Activated naive CD8-positive, alpha-beta T cell (primary cell): ENCODE results near the gene TRPM4.

Experiments
- H3K27ac Mint-ChIP-seq: one replicate; pipeline ENCODE4 v1.8.0; 2021; ENCODE audit warnings: mixed read lengths
- H3K27me3 Mint-ChIP-seq: one replicate; pipeline ENCODE4 v1.8.0; 2021; ENCODE audit warnings: mixed read lengths
- H3K36me3 Mint-ChIP-seq: one replicate; pipeline ENCODE4 v1.8.0; 2021; ENCODE audit warnings: mixed read lengths
- H3K4me1 Mint-ChIP-seq: one replicate; pipeline ENCODE4 v1.8.0; 2021; ENCODE audit warnings: low read depth, mixed read lengths
- H3K4me3 Mint-ChIP-seq: one replicate; pipeline ENCODE4 v1.8.0; 2021; ENCODE audit warnings: mild to moderate bottlenecking, mixed read lengths
- H3K9me3 Mint-ChIP-seq: one replicate; pipeline ENCODE4 v1.8.0; 2021; ENCODE audit warnings: low read depth, mixed read lengths

Gene TRPM4

GRCh38 chr19:49243726-49244125, 86.1 kb downstream of the TRPM4 start:
- Mint-ChIP-seq H3K9me3 (no peaks in the 10 kb centered on the region), H3K4me3 (no peak overlapping the region), H3K36me3 (no peaks in the 10 kb centered on the region), H3K27ac (no peak overlapping the region), H3K4me1 (no peaks in the 10 kb centered on the region), H3K27me3 (peaks cover 3% of the 10 kb centered on the region)

GRCh38 chr19:49244256-49244655, 86.7 kb downstream of the TRPM4 start:
- H3K9me3 Mint-ChIP-seq = no peaks in the 10 kb centered on the region
- H3K4me1 Mint-ChIP-seq = no peaks in the 10 kb centered on the region
- H3K27me3 Mint-ChIP-seq = peaks cover 3% of the 10 kb centered on the region
- no peaks in the 10 kb centered on the region for H3K36me3 Mint-ChIP-seq
- H3K4me3 Mint-ChIP-seq = no peak overlapping the region
- no peak overlapping the region for H3K27ac Mint-ChIP-seq

- Mint-ChIP-seq H3K4me1 (no peaks in the 10 kb centered on the region), H3K4me3 (no peak overlapping the region), H3K9me3 (no peaks in the 10 kb centered on the region), H3K36me3 (no peaks in the 10 kb centered on the region), H3K27me3 (peaks cover 12% of the 10 kb centered on the region), H3K27ac (no peak overlapping the region)
Observed at GRCh38 chr19:49247676-49248075, 90.1 kb downstream of the TRPM4 start.

- Mint-ChIP-seq H3K9me3 (no peaks in the 10 kb centered on the region), H3K4me3 (no peak overlapping the region), H3K36me3 (no peaks in the 10 kb centered on the region), H3K4me1 (no peaks in the 10 kb centered on the region), H3K27me3 (peaks cover 16% of the 10 kb centered on the region), H3K27ac (no peak overlapping the region)
Observed at GRCh38 chr19:49249933-49250332, 92.3 kb downstream of the TRPM4 start.

GRCh38 chr19:49255674-49256073, 98.1 kb downstream of the TRPM4 start:
- Mint-ChIP-seq H3K4me3 (no peak overlapping the region), H3K9me3 (peaks cover 14% of the 10 kb centered on the region), H3K36me3 (peaks cover 10% of the 10 kb centered on the region), H3K27ac (no peak overlapping the region), H3K27me3 (peaks cover 23% of the 10 kb centered on the region), H3K4me1 (no peaks in the 10 kb centered on the region)

- Mint-ChIP-seq H3K4me3 (no peak overlapping the region), H3K27me3 (peaks cover 21% of the 10 kb centered on the region), H3K9me3 (peaks cover 16% of the 10 kb centered on the region), H3K27ac (no peak overlapping the region), H3K36me3 (peaks cover 10% of the 10 kb centered on the region), H3K4me1 (no peaks in the 10 kb centered on the region)
Observed at GRCh38 chr19:49256691-49257090, 99.1 kb downstream of the TRPM4 start.
